ENCODE results near the gene CSPG5. TPM values are rescaled to one million over a fixed set of nuclear protein-coding genes. Genes with fewer than 3 reads are reported as not detected.

Gene CSPG5
- total RNA-seq, 1 donor from 2014 or later: 2.2 TPM

- TF ChIP-seq, protein P1, sequence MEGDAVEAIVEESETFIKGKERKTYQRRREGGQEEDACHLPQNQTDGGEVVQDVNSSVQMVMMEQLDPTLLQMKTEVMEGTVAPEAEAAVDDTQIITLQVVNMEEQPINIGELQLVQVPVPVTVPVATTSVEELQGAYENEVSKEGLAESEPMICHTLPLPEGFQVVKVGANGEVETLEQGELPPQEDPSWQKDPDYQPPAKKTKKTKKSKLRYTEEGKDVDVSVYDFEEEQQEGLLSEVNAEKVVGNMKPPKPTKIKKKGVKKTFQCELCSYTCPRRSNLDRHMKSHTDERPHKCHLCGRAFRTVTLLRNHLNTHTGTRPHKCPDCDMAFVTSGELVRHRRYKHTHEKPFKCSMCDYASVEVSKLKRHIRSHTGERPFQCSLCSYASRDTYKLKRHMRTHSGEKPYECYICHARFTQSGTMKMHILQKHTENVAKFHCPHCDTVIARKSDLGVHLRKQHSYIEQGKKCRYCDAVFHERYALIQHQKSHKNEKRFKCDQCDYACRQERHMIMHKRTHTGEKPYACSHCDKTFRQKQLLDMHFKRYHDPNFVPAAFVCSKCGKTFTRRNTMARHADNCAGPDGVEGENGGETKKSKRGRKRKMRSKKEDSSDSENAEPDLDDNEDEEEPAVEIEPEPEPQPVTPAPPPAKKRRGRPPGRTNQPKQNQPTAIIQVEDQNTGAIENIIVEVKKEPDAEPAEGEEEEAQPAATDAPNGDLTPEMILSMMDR (conservative IDR thresholded peaks at IDR 0.05; ENCODE audit: low read depth, low read length): no peak
- H3K4me3 ChIP-seq (ENCODE audit: low read depth, low read length): no peak overlapping the region
- no peak for DNase-seq (ENCODE audit: low read depth)
These were observed 11.5 kb downstream of the CSPG5 start for GRCh38 chr3:47567149-47567548.

DNA sequence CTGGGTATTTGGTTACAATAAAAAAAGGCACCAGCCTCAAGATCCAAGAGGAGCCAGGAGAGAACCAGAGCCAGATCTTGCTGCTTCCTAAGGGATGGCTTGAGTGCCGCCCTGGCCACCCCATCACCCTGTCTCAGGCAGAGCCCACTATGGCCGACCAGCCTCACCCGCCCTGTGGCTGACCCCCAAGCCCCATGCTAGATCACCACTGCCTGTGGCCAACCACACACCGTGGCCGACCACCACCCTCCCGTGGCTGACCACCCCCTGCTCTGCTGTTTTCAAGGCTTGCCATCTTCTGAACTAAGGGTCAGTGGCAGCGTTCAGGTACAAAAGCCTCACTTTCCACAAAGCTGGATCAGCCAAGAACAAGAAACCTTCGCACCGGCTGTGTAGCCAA is 12.0 kb downstream of the CSPG5 start:
- TF ChIP-seq, protein P1 (conservative IDR thresholded peaks at IDR 0.05; ENCODE audit: low read depth, low read length): no peak
- no peak for DNase-seq (ENCODE audit: low read depth)
- H3K4me3 ChIP-seq (ENCODE audit: low read depth, low read length): no peak overlapping the region

DNA sequence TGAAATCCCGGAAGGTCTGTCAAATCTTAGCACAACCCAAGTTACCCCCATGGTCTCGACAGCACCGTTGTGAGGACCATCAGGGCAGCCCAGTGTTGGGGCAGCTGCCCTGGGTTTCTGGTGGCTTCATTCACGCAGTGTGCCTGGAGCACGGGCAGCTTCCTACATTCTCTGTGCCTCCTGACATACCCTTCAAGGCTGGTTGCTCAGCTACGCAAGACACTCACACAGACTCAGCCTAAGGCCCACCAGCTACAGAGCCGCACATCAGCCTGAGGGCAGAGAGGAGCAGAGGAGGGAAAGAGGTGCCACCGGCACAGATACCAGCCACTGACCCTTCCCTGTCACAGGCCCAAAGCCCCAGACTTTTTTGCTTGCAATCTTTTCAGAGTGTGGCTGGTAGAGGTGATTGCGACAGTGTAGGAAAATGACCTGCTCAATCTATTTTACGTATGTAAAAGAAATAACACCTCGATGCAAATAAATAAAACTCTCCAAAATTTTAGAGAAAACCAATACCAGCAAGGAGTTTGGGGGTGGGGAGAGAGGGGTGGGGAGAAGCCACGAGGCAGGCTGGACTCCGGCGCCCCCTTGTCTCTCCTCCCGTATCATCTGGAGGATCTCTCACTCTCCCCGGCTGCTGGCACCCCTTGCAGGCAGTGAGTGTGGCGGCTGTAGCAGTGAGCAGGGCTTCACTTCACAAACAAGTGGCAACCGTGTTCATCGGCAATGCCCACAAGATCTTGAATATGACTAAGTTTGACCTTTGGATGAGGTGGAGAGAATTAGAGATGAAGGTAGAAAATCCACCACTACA is 12.7 kb downstream of the CSPG5 start:
- no peak for DNase-seq (ENCODE audit: low read depth)
- TF ChIP-seq, protein P1 (conservative IDR thresholded peaks at IDR 0.05; ENCODE audit: low read depth, low read length): no peak
- no peak overlapping the region for H3K4me3 ChIP-seq (ENCODE audit: low read depth, low read length)

- TF ChIP-seq, protein P1 (conservative IDR thresholded peaks at IDR 0.05; ENCODE audit: low read depth, low read length): no peak
- no peak for DNase-seq (ENCODE audit: low read depth)
- H3K4me3 ChIP-seq (ENCODE audit: low read depth, low read length): no peak overlapping the region
These were observed 22.3 kb downstream of the CSPG5 start for GRCh38 chr3:47556351-47556750.

DNA sequence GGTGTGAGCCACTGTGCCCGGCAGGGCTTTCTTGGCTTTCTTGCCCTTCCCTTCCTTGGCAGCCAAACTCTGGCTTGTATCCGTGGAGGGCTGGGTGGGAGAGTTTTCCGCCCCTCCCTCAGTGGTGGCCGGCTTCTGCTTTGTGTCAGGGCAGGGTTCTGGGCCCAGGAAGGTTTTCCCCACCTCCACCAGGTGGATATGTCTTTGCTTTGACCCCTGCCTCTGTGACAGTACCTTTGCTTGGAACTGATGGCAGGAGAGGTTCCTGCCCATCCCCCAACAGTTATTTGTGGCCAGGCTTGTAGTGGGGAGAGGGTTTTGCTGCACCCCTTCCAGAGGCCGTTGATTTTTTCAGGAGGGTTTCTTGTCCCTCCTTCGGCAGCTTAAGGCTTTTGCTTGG is 24.3 kb downstream of the CSPG5 start:
- no peak overlapping the region for H3K4me3 ChIP-seq (ENCODE audit: low read depth, low read length)
- TF ChIP-seq, protein P1 (conservative IDR thresholded peaks at IDR 0.05; ENCODE audit: low read depth, low read length): no peak

GRCh38 chr3:47553407-47553806 is 25.3 kb downstream of the CSPG5 start:
- DNase-seq (ENCODE audit: low read depth): no peak

More for the DNA sequence above, 24.3 kb downstream of the CSPG5 start:
- no peak for DNase-seq (ENCODE audit: low read depth)

More at GRCh38 chr3:47553407-47553806, 25.3 kb downstream of the CSPG5 start:
- TF ChIP-seq, protein P1 (conservative IDR thresholded peaks at IDR 0.05; ENCODE audit: low read depth, low read length): no peak
- H3K4me3 ChIP-seq (ENCODE audit: low read depth, low read length): no peak overlapping the region
